ENCODE results near the gene DAAM1. TPM values are rescaled to one million over a fixed set of nuclear protein-coding genes. Genes with fewer than 3 reads are reported as not detected.

DAAM1 gene
- total RNA-seq, 1 donor from 2014 or later, result 67.6 TPM

DNA sequence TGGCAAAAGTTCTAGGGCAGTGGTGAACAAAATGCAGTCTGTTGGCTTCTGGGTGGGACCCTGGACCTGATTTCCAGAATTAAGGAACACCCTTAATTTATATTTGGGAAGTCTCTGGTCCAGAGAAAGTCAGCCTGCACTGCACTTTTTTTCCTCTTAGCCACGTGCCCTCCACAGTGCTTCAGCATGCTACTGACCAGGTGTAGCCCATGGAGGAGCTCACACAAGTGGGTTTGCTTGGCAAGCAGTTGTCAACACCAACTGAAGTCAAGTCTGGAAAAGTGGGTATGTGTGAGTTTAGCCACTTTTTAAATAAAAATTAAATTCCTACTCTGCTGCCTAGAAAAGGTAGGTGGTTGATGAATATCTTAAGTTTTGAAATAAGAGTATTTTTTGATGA lies 111.3 kb downstream of the DAAM1 start:
- Histone ChIP-seq H3K4me1 (peaks cover 4 to 29% of the 10 kb centered on the region in 2 donors), H3K36me3 (no peaks in the 10 kb centered on the region), H3K9me3 (no peaks in the 10 kb centered on the region), H3K27ac (no peak overlapping the region), H3K4me3 (no peak overlapping the region), H3K27me3 (no peaks in the 10 kb centered on the region)
- intact Hi-C loops (cut with DNase I), result no loop called here
- no peak for DNase-seq (ENCODE audit: low spot score in 2 of 2)
- TF ChIP-seq, protein P1, sequence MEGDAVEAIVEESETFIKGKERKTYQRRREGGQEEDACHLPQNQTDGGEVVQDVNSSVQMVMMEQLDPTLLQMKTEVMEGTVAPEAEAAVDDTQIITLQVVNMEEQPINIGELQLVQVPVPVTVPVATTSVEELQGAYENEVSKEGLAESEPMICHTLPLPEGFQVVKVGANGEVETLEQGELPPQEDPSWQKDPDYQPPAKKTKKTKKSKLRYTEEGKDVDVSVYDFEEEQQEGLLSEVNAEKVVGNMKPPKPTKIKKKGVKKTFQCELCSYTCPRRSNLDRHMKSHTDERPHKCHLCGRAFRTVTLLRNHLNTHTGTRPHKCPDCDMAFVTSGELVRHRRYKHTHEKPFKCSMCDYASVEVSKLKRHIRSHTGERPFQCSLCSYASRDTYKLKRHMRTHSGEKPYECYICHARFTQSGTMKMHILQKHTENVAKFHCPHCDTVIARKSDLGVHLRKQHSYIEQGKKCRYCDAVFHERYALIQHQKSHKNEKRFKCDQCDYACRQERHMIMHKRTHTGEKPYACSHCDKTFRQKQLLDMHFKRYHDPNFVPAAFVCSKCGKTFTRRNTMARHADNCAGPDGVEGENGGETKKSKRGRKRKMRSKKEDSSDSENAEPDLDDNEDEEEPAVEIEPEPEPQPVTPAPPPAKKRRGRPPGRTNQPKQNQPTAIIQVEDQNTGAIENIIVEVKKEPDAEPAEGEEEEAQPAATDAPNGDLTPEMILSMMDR (IDR thresholded peaks at IDR 0.05), result no peak

DNA sequence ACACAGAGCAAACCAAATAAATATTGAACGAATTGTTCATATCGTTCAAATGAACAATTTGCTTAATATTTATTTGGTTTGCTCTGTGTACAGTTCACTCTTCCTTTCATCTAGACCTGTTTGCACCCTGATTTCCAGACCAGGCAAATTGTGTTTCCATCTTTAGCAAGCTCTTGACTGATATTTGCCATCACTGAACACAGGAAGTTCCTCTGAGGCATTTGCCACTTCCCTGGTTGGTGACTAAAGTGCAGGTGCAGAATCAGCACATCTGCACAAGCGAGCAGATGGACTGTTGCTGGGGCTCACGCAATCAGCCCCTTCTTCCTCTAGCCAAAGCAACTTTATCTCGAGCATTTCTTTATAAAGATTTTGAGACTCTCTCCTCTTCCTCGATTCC lies 112.9 kb downstream of the DAAM1 start:
- Histone ChIP-seq H3K27me3 (no peaks in the 10 kb centered on the region), H3K9me3 (peaks cover 0 to under 1% of the 10 kb centered on the region in 2 donors), H3K36me3 (no peaks in the 10 kb centered on the region), H3K4me1 (peaks cover 6 to 23% of the 10 kb centered on the region in 2 donors), H3K27ac (no peak overlapping the region), H3K4me3 (no peak overlapping the region)
- DNase-seq (ENCODE audit: low spot score in 2 of 2), result no peak
- TF ChIP-seq, protein P1 (IDR thresholded peaks at IDR 0.05), result no peak
- intact Hi-C loops (cut with DNase I), result no loop called here

DNA sequence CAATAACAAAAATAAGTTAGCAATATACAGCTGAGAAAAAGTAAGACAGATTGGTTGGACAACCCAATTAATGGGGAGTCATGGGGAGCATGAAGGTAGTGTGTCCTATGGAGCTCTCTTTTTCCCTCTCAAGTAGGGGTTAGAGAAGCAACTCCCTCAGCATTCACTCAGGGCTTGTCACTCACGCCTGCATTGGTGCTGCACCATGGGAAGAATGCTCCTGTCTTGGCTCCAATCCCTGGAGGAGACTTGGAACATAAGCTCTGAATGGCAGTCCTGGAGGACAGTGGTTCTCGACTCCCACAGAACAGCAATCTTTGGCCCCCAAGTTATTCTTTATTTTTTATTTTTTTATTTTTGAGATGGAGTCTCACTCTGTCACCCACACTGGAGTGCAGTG lies 113.8 kb downstream of the DAAM1 start:
- Histone ChIP-seq H3K4me3 (no peak overlapping the region), H3K27ac (no peak overlapping the region), H3K27me3 (no peaks in the 10 kb centered on the region), H3K4me1 (peaks cover 4 to 16% of the 10 kb centered on the region in 2 donors), H3K36me3 (no peaks in the 10 kb centered on the region), H3K9me3 (peaks cover 3 to 9% of the 10 kb centered on the region in 2 donors)
- no peak for DNase-seq (ENCODE audit: low spot score in 2 of 2)
- TF ChIP-seq, protein P1 (IDR thresholded peaks at IDR 0.05), result no peak
- intact Hi-C loops (cut with DNase I), result no loop called here

DNA sequence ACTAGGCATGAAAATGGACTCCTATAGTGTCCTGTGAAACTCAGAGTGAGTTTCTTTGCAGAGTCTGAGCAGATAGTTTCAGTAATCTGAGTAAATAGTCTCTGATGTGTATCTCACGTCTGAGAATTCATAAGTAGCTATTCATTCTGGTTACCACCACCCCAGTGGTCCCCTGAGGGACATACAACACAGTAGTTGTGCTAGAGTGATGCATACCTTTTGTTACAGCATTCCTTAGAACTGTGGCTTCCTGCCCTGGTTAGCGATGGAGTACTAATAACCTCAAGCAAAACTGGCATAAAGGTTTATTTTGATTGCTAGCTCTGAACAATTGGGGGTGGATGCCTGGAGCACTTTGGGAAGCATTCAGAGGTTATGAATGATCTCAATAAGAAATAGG lies 114.7 kb downstream of the DAAM1 start:
- Histone ChIP-seq H3K27ac (no peak overlapping the region), H3K4me3 (no peak overlapping the region), H3K9me3 (peaks cover 3 to 9% of the 10 kb centered on the region in 2 donors), H3K4me1 (peaks cover 4 to 11% of the 10 kb centered on the region in 2 donors), H3K36me3 (no peaks in the 10 kb centered on the region), H3K27me3 (no peaks in the 10 kb centered on the region)
- DNase-seq (ENCODE audit: low spot score in 2 of 2), result no peak
- TF ChIP-seq, protein P1 (IDR thresholded peaks at IDR 0.05), result no peak
- intact Hi-C loops (cut with DNase I), result no loop called here

DNA sequence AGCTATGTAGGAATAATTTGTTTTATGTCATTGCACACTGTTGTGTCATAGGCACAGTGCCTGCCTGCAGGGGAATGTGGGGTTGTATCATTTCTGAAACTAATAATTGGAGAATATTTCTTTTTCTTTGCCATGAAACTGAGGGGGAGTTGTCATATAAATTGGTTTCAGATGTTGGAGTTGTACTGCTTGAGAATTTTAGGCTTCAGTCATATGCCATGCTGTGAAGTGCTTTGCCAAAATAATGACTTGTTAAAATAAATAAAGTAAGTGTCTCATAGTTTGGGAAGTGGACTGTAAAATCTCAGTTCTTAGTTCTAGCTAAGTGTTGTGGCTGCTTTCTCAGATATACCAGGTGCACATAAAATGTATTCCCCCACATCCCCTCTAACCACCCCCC lies 116.8 kb downstream of the DAAM1 start:
- no peaks in the 10 kb centered on the region for H3K27me3 ChIP-seq
- peak overlapping the region in 1 of 2 donors; percentile 73 for H3K27ac ChIP-seq
- intact Hi-C loops (cut with DNase I), result no loop called here
- no peak for DNase-seq (ENCODE audit: low spot score in 2 of 2)
- no peak overlapping the region for H3K4me3 ChIP-seq
- TF ChIP-seq, protein P1 (IDR thresholded peaks at IDR 0.05), result no peak
- H3K4me1 ChIP-seq, result peaks cover 9 to 20% of the 10 kb centered on the region in 2 donors
- no peaks in the 10 kb centered on the region for H3K36me3 ChIP-seq
- H3K9me3 ChIP-seq, result peaks cover 3 to 9% of the 10 kb centered on the region in 2 donors
